ENCODE measurements around the gene MALRD1.

- TF ChIP-seq CTCF (IDR thresholded peaks at IDR 0.05) (no peak), POLR2A (IDR thresholded peaks at IDR 0.05) (no peak)
These were observed 528.8 kb downstream of the MALRD1 start for GRCh38 chr10:19577381-19577780.

Data from thyroid gland (tissue), 4 donors.